HUES6 (cell line): ENCODE results near the gene CELA2B.

Experiments
- H3K27ac ChIP-seq: 2 replicates; pipeline ENCODE4 v1.7.0; 2013; ENCODE audit warnings: low read depth, mild to moderate bottlenecking, low read length, inconsistent platforms
- H3K27me3 ChIP-seq: 2 replicates; pipeline ENCODE4 v1.6.1; 2013; ENCODE audit warnings: low read length; ENCODE audit not compliant: control insufficient read depth, insufficient read depth
- H3K36me3 ChIP-seq: 2 replicates; pipeline ENCODE4 v1.6.1; 2013; ENCODE audit warnings: low read length; ENCODE audit not compliant: control insufficient read depth, insufficient read depth
- H3K4me1 ChIP-seq: 2 replicates; pipeline ENCODE4 v1.6.1; 2013; ENCODE audit warnings: low read length; ENCODE audit not compliant: control insufficient read depth, insufficient read depth
- H3K4me3 ChIP-seq: 2 replicates; pipeline ENCODE4 v1.5.1; 2013; ENCODE audit warnings: low read depth, low read length
- H3K9ac ChIP-seq: one replicate; pipeline ENCODE4 v1.6.1; 2013; ENCODE audit warnings: mild to moderate bottlenecking, low read length
- H3K9me3 ChIP-seq: 2 replicates; pipeline ENCODE4 v1.6.1; 2013; ENCODE audit warnings: low read depth, low read length; ENCODE audit not compliant: control insufficient read depth, insufficient read depth

CELA2B gene

DNA sequence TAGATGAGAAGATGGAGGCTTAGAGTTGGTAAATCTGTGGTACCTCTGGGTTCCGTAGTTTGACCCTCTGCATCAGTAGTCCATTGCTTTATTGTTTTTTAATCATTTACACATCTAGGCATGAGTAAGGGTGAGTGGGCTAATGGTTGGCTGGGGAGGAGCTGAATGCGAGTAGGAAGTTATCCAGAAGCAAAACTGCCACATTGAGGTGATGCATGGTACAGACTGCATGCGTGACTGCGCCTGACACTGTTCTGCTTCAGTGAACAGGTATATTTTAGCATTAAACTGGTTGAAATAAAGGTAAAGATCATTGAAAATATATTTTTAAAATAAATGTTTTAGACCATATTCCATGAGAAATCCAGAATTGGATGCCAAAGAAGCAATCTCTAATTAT lies 55.1 kb downstream of the CELA2B start:
- H3K9ac ChIP-seq, result no peak overlapping the region
- H3K4me1 ChIP-seq, result no peaks in the 10 kb centered on the region; the same call in 1 of the 2 replicates
- H3K27me3 ChIP-seq, result no peaks in the 10 kb centered on the region
- H3K9me3 ChIP-seq, result no peaks in the 10 kb centered on the region
- H3K27ac ChIP-seq, result no peak overlapping the region
- no peak overlapping the region for H3K4me3 ChIP-seq
- peaks cover 20% of the 10 kb centered on the region for H3K36me3 ChIP-seq

DNA sequence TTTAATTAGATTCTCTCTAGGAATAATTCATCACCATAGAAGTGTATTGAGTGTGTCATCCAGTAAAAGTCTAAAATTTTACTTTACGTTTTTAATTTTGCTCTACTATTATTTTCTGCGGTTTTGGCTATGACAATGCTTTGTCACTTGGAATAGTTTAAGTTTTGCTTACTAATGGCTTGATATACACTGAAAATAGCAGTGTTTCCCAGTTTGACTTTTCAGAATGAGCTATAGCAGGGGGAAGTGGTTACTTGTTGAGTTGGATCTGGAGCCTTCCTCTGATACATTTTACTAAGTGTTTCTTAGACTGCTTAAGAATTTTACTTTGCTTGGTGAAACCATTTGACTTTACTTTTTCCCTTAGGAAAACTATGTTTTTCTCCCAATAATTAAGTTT lies 55.8 kb downstream of the CELA2B start:
- peaks cover 26% of the 10 kb centered on the region for H3K36me3 ChIP-seq
- no peak overlapping the region for H3K4me3 ChIP-seq
- H3K27ac ChIP-seq, result no peak overlapping the region

DNA sequence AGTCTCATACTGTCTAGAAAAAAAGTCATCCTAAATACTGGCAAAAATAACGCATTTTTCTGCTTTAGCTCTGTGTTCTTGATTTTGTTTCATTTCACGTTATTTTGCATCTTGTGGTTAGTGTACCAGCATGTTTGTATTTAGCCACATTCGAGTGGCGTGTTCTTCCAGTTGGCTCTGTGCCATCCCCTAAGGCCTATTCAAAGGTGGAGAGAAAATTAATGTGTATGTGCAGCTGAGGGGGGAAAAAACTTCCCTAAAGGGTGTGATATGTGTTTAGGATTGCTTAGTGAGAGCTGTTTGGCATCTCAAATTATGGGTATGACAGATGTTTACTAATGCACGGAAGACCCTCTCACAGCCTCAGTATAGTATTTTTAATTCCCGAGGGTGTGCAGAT lies 62.9 kb downstream of the CELA2B start:
- H3K27me3 ChIP-seq, result no peaks in the 10 kb centered on the region
- no peak overlapping the region for H3K27ac ChIP-seq
- H3K4me3 ChIP-seq, result no peak overlapping the region
- no peaks in the 10 kb centered on the region for H3K4me1 ChIP-seq
- peaks cover 69% of the 10 kb centered on the region for H3K36me3 ChIP-seq
- H3K9ac ChIP-seq, result no peak overlapping the region
- no peaks in the 10 kb centered on the region for H3K9me3 ChIP-seq

More for the DNA sequence above, 55.8 kb downstream of the CELA2B start:
- no peaks in the 10 kb centered on the region for H3K27me3 ChIP-seq
- no peak overlapping the region for H3K9ac ChIP-seq
- no peaks in the 10 kb centered on the region for H3K9me3 ChIP-seq
- H3K4me1 ChIP-seq, result no peaks in the 10 kb centered on the region; the same call in 1 of the 2 replicates

DNA sequence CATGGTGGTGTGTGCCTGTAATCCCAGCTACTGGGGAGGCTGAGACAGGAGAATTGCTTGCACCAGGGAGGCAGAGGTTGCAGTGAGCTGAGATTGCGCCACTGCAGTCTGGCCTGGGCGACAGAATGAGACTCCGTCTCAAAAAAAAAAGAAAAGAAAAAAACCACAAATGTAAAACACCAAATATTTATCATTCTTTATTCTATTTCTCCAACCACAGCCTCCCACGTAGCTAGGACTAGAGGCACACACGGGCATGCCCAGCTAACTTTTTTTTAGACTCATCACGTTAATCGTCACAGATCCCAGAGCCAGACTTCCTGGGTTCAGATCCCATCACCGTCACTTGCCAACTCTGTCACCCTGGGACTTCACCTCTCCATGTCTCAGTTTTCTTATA lies 64.3 kb downstream of the CELA2B start:
- Histone ChIP-seq H3K4me1 (no peaks in the 10 kb centered on the region), H3K4me3 (no peak overlapping the region), H3K27me3 (no peaks in the 10 kb centered on the region), H3K9me3 (no peaks in the 10 kb centered on the region), H3K9ac (no peak overlapping the region), H3K27ac (no peak overlapping the region), H3K36me3 (peaks cover 78% of the 10 kb centered on the region)
